BE2C (cell line): ENCODE results near the gene DOHH.
"Not testable (repeated sequence)": the region's sequence is repeated elsewhere in the genome, so short reads cannot be mapped to it uniquely, and the experiment has no call there.

Experiments used
- DNase-seq: peaks from one replicate; pipeline ENCODE4 v3.0.0-alpha.2; 2020
- H3K27me3 ChIP-seq: fragments of 250-450 bp; sonication (Bioruptor Pico); 2 replicates; pipeline ENCODE4 v1.5.1; 2020; ENCODE audit warnings: mild to moderate bottlenecking
- H3K36me3 ChIP-seq: fragments of 250-450 bp; sonication (Bioruptor Pico); 2 replicates; pipeline ENCODE4 v1.5.1; 2020; ENCODE audit warnings: mild to moderate bottlenecking
- H3K4me1 ChIP-seq: fragments of 250-450 bp; sonication (Bioruptor Pico); 2 replicates; pipeline ENCODE4 v1.5.1; 2020
- H3K4me3 ChIP-seq: 2 replicates; pipeline ENCODE4 v1.5.1; 2011; ENCODE audit warnings: low read depth, low read length
- H3K9me3 ChIP-seq: fragments of 250-450 bp; sonication (Bioruptor Pico); 2 replicates; pipeline ENCODE4 v1.5.1; 2020
- TF ChIP-seq, protein P1 (sequence below): IDR thresholded peaks from 2 replicates; pipeline ENCODE4 v1.5.1; 2012; ENCODE audit warnings: mild to moderate bottlenecking, low read depth, low read length

Gene DOHH

DNA sequence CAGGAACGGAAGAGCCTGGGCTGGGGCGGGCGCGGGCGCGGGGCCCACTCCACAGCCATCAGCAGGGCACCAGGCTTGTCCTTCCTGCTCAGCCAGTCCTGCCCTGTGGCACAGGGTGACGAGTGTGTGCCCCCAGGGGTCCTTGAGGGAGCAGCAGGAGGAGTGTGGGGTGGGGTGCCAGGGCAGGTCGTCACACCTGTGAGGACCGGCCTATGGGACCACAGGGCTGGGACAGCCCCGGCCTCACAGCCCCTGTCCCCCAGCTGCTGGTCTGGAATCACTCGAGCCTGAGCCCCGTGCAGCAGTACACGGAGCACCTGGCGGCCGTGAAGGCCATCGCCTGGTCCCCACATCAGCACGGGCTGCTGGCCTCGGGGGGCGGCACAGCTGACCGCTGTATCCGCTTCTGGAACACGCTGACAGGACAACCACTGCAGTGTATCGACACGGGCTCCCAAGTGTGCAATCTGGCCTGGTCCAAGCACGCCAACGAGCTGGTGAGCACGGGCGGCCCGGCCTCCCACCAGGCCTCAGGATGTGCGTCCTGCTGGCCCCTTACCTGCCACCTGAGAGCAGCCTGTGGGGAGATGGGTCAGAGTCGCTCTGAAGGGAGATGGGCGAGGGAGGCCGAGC, 31.8 kb upstream of the DOHH start:
- no peak for DNase-seq
- TF ChIP-seq, protein P1, sequence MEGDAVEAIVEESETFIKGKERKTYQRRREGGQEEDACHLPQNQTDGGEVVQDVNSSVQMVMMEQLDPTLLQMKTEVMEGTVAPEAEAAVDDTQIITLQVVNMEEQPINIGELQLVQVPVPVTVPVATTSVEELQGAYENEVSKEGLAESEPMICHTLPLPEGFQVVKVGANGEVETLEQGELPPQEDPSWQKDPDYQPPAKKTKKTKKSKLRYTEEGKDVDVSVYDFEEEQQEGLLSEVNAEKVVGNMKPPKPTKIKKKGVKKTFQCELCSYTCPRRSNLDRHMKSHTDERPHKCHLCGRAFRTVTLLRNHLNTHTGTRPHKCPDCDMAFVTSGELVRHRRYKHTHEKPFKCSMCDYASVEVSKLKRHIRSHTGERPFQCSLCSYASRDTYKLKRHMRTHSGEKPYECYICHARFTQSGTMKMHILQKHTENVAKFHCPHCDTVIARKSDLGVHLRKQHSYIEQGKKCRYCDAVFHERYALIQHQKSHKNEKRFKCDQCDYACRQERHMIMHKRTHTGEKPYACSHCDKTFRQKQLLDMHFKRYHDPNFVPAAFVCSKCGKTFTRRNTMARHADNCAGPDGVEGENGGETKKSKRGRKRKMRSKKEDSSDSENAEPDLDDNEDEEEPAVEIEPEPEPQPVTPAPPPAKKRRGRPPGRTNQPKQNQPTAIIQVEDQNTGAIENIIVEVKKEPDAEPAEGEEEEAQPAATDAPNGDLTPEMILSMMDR: no peak
- Histone ChIP-seq H3K4me3 (no peak overlapping the region), H3K9me3 (no peaks in the 10 kb centered on the region), H3K36me3 (peaks cover 47% of the 10 kb centered on the region), H3K27me3 (no peaks in the 10 kb centered on the region), H3K4me1 (no peaks in the 10 kb centered on the region)

DNA sequence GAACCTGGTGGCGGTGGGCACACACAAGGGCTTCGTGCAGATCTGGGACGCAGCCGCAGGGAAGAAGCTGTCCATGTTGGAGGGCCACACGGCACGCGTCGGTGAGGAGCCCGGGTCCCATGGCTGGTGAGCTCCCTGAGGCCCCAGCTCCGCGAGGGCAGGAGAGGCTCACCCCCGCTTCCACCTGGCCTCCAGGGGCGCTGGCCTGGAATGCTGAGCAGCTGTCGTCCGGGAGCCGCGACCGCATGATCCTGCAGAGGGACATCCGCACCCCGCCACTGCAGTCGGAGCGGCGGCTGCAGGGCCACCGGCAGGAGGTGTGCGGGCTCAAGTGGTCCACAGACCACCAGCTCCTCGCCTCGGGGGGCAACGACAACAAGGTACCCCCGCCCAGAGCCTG, 31.2 kb upstream of the DOHH start:
- no peak for DNase-seq
- H3K9me3 ChIP-seq: no peaks in the 10 kb centered on the region
- no peaks in the 10 kb centered on the region for H3K4me1 ChIP-seq
- no peak overlapping the region for H3K4me3 ChIP-seq
- peaks cover 50% of the 10 kb centered on the region for H3K36me3 ChIP-seq
- TF ChIP-seq, protein P1: no peak
- H3K27me3 ChIP-seq: no peaks in the 10 kb centered on the region

DNA sequence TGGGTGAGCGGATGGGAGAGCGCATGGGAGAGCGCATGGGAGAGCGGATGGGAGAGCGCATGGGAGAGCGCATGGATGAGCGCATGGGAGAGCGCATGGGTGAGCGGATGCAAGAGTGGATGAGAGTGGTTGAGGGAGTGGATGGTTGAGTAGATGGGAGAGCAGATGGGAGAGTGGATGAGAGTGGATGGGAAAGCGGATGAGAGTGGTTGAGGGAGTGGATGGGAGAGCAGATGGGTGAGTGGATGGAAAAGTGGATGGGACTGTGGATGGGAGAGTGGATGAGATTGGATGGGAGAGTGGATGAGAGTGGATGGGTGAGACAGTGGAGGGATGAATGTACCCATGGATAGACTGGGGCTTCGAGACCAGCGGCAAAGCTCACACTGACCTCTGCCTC, 29.9 kb upstream of the DOHH start:
- TF ChIP-seq, protein P1: no peak
- no peak overlapping the region for H3K4me3 ChIP-seq
- H3K27me3 ChIP-seq: no peaks in the 10 kb centered on the region
- no peak for DNase-seq
- no peaks in the 10 kb centered on the region for H3K9me3 ChIP-seq
- peaks cover 53% of the 10 kb centered on the region for H3K36me3 ChIP-seq
- no peaks in the 10 kb centered on the region for H3K4me1 ChIP-seq

DNA sequence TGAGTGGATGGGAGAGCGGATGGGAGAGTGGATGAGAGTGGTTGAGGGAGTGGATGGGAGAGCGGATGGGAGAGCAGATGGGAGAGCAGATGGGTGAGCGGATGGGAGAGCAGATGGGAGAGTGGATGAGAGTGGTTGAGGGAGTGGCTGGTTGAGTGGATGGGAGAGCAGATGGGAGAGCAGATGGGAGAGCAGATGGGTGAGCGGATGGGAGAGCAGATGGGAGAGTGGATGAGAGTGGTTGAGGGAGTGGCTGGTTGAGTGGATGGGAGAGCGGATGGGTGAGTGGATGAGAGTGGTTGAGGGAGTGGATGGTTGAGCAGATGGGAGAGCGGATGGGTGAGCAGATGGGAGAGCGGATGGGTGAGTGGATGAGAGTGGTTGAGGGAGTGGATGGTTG, 28.8 kb upstream of the DOHH start:
- H3K27me3 ChIP-seq, DNase-seq, H3K4me1 ChIP-seq, H3K4me3 ChIP-seq, H3K9me3 ChIP-seq: not testable (repeated sequence)
- H3K36me3 ChIP-seq: peaks cover 48% of the 10 kb centered on the region

DNA sequence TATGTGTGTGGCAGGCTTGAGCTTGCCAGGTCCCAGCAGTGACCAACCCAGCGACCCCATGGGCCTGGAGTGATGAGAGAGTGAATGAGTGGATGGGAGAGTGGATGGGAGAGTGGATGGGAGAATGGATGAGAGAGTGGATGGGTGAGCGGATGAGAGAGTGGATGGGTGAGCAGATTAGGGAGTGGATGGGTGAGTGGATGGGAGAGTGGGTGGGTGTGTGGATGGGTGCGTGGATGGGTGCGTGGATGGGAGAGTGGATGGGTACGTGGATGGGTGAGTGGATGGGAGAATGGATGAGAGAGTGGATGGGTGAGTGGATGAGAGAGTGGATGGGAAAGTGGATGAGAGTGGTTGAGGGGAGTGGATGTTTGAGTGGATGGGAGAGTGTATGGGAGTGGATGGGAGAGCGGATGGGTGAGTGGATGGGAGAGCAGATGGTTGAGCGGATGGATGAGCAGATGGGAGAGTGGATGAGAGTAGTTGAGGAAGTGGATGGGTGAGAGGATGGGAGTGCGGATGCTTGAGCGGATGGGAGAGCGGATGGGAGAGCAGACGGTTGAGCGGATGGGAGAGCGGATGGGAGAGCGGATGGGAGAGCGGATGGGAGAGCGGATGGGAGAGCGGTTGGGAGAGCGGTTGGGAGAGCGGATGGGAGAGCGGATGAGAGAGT, 28.2 kb upstream of the DOHH start:
- Histone ChIP-seq H3K27me3 (no peaks in the 10 kb centered on the region), H3K9me3 (no peaks in the 10 kb centered on the region), H3K4me1 (no peaks in the 10 kb centered on the region), H3K36me3 (peaks cover 46% of the 10 kb centered on the region), H3K4me3 (no peak overlapping the region)
- no peak for DNase-seq
- TF ChIP-seq, protein P1: no peak

DNA sequence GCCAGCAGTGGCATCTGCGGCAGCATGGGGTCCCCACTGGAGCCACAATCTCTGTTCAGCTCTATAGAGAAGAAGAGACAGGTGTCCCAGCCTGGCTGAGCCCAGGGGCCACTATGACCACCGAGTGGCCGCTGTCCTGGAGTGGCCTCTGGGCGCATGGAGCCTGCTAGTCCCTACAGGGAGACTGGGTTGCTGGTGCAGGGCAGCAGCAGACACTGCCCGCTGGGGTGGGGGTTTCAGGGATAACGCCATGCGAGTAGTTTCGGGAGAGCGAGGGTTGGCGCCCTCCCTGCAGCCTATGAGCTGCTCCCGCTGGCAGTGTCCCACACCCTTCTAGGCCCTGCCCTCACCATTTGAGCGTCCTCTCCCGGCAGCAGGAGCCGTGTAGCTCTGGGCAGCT, 27.6 kb upstream of the DOHH start:
- TF ChIP-seq, protein P1: no peak
- Histone ChIP-seq H3K27me3 (no peaks in the 10 kb centered on the region), H3K36me3 (peaks cover 47% of the 10 kb centered on the region), H3K4me3 (no peak overlapping the region), H3K9me3 (no peaks in the 10 kb centered on the region), H3K4me1 (no peaks in the 10 kb centered on the region)
- DNase-seq: no peak
